ENCODE data around the gene HDLBP.
A peak's percentile ranks its signal among the peaks of the same experiment; 100 is the strongest.

HDLBP gene

DNA sequence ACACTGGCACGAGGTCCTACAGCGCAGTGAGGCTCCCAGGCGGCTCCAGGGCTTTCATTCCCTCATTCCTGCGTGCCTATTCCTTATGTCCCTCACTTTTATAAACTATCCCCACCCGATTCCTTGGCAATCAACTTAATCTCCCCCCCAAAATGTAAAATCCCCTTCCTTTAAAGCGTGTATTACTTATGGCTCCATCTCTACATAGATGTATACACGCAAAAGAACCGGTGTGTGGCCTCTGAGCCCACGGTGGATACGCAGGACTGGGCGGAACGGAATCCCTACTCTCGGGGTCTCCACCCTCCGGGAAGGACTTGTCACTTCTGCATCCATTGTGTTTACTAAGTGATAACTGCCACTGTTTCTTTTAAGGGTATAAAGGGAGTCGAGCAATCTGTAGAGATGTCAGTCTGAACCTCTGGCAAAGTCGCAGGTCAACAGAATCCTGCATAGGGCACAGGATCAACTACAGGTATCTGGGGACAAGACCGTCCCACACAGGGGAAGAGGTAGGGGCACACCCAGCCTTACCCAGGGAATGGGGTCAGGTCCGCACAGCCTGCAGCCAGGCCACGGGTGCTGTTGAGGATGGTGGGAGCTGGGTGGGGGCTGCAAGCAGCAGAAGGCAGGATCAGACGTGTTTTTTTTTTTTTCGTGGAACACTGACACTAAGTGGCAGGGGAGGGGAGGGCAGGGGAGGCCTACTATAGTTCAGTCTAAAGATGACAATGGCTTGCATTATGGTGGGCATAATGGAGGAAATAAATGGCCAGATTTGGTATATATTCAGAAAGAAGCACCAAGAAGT lies 42.1 kb downstream of the HDLBP start:
- no peak for DNase-seq

GRCh38 chr2:241272303-241273209 lies 42.9 kb downstream of the HDLBP start:
- DNase-seq = peak; percentile 43

DNA sequence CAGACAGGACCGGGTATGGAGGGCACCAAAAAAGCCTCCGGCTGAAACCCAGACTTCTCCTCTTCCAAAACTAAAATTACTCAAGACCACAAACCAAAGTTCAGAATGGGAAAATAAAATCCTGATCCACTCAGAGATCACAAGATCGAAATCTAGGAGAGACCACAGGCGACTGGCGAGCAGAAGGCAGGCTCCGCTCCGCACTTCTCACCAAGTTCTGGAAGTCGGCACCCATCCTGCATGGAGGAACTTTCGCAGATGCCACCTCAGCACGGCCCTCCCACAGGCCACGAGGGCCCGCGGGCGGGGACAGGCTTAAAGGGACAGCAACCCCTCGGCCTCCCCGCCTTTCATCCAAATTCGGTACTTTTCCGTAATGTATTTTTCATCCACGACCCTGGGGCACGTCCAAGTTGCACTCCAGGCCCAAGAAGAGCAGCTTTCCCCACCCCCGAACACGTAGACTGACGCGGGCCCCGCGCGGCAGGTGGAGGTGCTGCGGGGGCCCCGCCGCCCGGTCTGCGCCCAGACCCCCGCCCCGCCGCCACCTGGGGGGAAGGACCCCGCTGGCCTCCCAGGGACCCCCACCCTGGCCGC lies 43.7 kb downstream of the HDLBP start:
- DNase-seq = peak; percentile 68

DNA sequence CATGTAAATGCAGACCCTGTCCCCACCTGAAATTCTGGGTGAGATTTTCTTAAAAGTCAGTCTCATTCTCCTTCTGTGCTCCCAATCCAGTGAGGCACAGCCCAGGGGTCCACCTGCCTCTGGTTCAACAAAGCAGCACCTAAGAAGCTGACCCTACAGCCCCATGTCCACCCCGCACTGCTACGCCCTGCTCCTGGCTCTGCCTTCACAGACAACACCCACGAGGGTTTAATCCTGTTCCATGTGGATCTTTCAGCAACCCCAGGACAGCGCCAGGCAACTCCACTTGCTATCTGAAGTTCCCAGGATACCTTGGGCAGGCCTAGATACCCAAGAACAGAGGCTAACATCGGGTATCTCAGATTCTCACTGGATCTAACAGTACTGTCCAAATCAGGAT lies 44.9 kb downstream of the HDLBP start:
- DNase-seq = no peak

GRCh38 chr2:241269707-241270520 lies 45.6 kb downstream of the HDLBP start:
- DNase-seq = no peak

DNA sequence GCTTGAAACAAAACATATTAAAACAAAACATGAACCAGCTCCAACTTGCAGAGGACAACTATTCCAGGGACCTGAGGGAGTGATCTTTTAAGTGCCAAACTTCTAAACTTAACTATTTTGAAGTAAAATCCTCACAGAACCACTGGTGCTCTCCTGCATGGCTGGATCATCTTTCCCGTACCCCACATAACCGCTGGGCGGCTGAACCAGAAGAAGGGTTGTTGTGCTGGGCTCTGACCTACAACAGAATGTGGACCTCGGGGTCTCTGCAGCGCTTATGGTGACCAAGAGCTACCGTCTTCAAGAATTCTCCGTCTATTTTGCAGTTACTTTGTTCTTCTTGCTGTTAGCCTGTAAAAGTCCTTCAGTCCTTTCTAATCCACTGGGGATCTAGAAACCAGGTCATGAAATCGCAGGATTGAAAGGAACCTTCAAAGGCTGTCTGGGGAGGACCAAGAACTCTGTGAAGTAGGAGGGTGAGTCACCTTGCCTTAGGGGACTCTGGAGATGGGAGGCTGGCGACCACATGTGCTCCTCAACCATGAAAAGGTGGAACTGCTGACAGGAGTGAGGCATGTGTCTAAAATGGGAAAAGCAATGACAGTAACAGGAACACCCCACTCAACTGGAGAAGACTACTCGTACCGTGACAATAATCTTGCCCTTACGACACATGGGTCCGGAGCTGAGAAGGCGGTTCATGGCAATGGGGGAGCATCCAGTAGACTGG lies 46.6 kb downstream of the HDLBP start:
- DNase-seq = no peak

GRCh38 chr2:241268306-241268705 lies 47.2 kb downstream of the HDLBP start:
- DNase-seq = no peak

GRCh38 chr2:241267249-241268067 lies 48.0 kb downstream of the HDLBP start:
- DNase-seq = no peak

GRCh38 chr2:241265506-241265905 lies 50.0 kb downstream of the HDLBP start:
- no peak for DNase-seq

DNA sequence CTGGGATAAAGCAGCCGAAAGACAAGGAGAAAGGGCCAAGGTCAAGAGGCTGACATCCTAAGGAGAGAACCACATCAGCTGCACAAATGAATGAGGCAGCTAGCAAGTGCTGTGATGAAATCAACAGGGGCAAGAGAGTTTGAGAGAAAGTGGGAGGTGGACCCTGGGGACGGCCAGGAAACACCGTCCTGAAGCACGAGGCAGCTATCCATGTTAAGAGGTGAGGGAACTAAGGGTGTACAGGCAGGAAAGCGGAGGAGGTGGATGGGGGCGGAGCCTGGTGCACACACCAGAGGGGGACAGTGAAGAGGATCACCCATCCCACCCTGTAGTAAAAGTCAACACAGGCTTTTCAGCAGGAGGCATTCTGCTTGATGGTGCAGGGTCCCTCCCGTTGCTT lies 52.4 kb downstream of the HDLBP start:
- DNase-seq = no peak

GRCh38 chr2:241261628-241262027 lies 53.8 kb downstream of the HDLBP start:
- DNase-seq = no peak

GRCh38 chr2:241260911-241261310 lies 54.6 kb downstream of the HDLBP start:
- no peak for DNase-seq

DNA sequence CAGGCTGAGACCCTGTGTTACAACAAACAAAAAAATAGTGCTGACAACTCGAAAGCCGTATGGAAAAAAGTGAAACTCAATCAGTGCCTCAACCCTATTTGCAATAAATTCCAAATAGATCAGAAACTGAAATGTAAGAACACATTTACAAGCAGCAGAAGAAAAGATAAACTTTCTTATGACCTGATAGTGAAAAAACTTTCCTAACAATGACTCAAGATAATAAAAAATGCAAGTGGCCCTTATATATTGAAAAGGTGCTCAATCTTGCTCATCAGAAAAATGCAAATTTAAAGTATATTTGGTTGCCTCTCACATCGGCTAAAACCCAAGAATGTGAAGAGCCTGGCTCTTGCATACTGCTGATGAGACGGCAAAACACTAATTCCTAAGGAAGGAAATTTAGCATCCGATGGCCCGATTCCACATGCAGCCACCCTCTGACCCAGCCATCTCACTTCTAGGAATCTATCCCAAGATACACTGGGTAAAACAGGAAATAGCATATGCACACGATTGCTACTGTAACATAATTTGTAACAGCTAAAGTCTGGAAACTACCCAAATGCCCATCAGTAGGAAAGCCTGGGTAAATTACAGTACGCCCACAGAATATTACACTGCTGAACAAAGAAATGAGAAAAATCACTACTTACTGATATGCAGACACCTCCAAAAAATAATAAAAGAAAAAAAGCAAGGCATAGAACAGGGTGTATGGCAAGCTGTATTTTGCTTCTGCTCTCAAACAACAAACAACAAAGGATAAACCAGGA lies 56.8 kb downstream of the HDLBP start:
- DNase-seq = no peak

DNA sequence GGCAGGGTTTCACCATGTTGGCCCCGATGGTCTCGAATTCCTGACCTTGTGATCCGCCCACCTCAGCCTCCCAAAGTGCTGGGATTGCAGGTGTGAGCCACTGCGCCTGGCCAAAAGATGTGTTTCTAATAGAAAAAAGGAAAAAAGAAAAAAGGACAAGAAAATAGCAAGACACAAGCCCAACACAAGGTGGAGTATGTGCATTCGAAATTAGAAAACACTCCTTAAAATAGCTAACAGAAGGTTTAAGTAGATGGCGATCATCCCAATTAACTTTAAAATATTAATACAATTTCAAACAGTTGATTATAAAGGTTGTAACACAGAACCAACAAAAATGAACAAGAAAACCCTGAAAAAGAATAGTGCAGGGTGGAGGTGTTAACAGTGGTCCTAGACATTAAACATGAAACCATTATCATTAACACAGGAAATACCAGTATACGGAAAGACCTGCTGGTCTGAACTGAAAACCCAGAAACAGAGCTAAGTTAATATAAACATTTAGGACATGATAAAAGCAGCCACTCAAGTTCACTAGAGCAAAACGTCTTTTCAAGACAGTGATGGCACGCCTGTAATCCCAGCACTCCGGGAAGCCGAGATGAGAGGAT lies 57.9 kb downstream of the HDLBP start:
- no peak for DNase-seq

GRCh38 chr2:241256168-241256545 lies 59.3 kb downstream of the HDLBP start:
- no peak for DNase-seq

DNA sequence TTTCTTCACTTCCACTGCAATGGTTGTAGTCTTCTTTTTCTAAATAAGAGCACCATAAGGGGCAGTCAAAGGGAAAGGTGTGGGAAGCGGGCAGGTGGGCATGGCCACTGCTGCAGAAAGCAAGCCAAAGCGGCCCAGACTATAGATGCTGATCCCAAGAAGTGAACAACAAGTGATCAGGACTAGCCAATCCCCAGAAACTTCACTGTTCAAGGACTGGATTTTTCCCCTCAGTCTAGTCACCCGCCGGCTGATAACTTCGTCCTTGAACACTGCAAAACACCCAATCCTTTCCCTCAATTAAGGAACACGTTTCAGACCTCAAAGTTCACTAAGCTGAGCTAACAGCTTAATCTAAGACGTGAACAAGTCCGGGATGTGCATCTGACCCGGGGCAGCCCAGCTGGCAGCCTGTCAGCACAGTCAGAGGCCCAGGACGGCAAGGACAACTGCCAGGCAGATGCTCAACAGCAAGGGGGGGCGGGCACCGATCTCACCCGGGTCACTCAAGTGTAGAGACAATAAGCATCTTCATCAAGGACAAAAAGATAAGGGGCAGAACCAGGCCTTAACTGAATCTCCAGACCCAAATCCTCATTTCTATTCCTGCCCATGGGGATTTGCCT lies 59.8 kb downstream of the HDLBP start:
- no peak for DNase-seq

GRCh38 chr2:241254904-241255351 lies 60.5 kb downstream of the HDLBP start:
- DNase-seq = no peak

DNA sequence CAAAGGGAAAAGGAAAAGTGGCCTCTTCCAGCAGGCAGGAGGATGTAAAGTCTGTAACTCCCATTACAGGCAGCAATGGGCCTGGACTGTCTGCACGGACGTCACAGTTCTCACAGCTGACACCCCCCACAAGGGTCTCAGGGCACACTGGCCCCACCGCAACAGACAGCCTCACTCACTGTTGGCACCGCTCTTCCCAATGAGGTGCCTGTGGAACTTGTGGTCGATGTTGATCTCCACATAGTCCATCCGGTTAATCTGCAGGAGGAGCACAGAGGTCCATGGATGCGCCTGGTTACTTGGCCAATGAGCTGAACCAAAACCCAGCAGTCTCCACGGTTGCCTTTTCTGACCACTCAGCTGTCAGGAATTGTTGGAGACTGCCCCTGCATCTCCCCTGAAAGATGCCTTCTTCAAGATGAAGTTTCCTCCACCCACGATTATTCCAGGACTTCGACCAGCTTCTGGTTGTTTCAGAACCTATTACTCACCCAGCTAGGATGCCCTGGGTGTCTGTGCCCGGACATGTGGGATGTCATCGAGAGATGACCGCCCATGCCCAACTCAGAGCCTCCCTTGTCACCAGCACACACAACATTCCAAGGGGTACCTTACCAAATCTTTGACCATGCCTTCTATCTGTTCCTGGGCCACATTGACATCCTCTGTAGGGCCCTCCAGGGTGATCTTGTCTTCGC lies 62.5 kb downstream of the HDLBP start:
- DNase-seq = no peak

DNA sequence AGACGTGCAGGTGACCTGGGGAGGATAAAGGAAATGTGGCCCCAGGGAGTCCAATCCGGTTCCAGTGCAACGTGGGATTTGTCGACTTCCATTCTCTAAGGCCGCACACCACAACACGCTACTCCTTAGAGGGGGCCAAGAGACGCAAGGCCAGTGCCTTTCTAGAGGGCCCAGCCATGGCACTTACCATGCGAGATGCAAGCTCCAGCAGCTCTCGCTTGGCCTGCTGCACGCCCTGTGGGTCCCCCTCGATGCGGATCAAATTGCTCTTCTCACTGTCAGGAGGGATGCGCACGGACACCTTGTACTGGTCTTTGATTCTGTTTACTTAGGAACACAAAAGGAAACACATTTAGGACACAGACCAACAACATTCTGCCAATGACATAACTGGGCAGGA lies 65.8 kb downstream of the HDLBP start:
- DNase-seq = no peak

Measured in activated naive CD4-positive, alpha-beta T cell treated with Interleukin-2 at 50 U/mL for 16 hours (primary cell).